H1 (cell line): ENCODE results near the gene HSF5. TPM values are rescaled to one million over a fixed set of nuclear protein-coding genes. Genes with fewer than 3 reads are reported as not detected.

Experiments used
- CTCF ChIA-PET: fragments of 300-600 bp; sonication (Branson Sonifier 250); formaldehyde crosslinking; loops from one replicate; lab custom pipeline; 2021; ENCODE audit not compliant: partially characterized antibody; lab: Charles Lee
- POLR2A ChIA-PET: fragments of 300-600 bp; sonication (Branson Sonifier 250); formaldehyde crosslinking; loops from one replicate; lab custom pipeline; 2021; ENCODE audit warnings: inconsistent platforms; ENCODE audit not compliant: partially characterized antibody; lab: Charles Lee
- DNase-seq, 2 experiments: peaks; one replicate each; pipeline versions ENCODE4 v3.0.0 to v3.0.0-alpha.2; 2010 to 2022; ENCODE audit warnings: low spot score in 2 of 2, low read depth in 1 of 2, mixed read lengths in 1 of 2
- FAIRE-seq: peaks from 2 replicates; lab custom pipeline; 2011; peaks lifted over from hg19 to GRCh38; lab: Jason Lieb, UNC
- H2AFZ ChIP-seq: 2 replicates; pipeline ENCODE4 v1.8.1; 2012; ENCODE audit warnings: low read length, inconsistent platforms
- H2AK5ac ChIP-seq: 2 replicates; pipeline ENCODE4 v1.6.1; 2013; ENCODE audit warnings: low read depth, low read length
- H2BK120ac ChIP-seq: replicated peaks from 2 replicates; pipeline ENCODE3; 2013; ENCODE audit warnings: low read depth, low read length, inconsistent platforms
- H2BK12ac ChIP-seq: 2 replicates; pipeline ENCODE4 v1.6.1; 2013; ENCODE audit warnings: low read depth, low read length
- H2BK15ac ChIP-seq: 2 replicates; pipeline ENCODE4 v1.6.1; 2013; ENCODE audit warnings: low read length
- H2BK20ac ChIP-seq: 2 replicates; pipeline ENCODE4 v1.6.1; 2013; ENCODE audit warnings: low read length
- H2BK5ac ChIP-seq: 2 replicates; pipeline ENCODE4 v1.6.1; 2013; ENCODE audit warnings: low read depth, low read length
- H3K14ac ChIP-seq: 2 replicates; pipeline ENCODE4 v1.6.1; 2013; ENCODE audit warnings: inconsistent platforms; ENCODE audit not compliant: insufficient read length
- H3K18ac ChIP-seq: 2 replicates; pipeline ENCODE4 v1.6.1; 2013; ENCODE audit warnings: low read length; ENCODE audit errors: extremely low read depth
- H3K23ac ChIP-seq: 2 replicates; pipeline ENCODE4 v1.6.1; 2013; ENCODE audit warnings: inconsistent platforms; ENCODE audit not compliant: insufficient read length
- H3K23me2 ChIP-seq: 2 replicates; pipeline ENCODE4 v1.6.1; 2013; ENCODE audit warnings: low read depth, low read length
- H3K27ac ChIP-seq: 2 replicates; pipeline ENCODE4 v1.6.1; 2011; ENCODE audit warnings: low read depth, low read length, inconsistent platforms
- H3K27me3 ChIP-seq, 4 experiments: replicated peaks in 1 of 4; 1 replicate in 1 of 4; 2 replicates in 3 of 4; pipeline versions ENCODE4 v1.6.1 to v1.8.1; 2011 to 2013; ENCODE audit warnings: low read length in 3 of 4, mild to moderate bottlenecking in 3 of 4, inconsistent platforms in 2 of 4, mixed read lengths in 2 of 4, moderate library complexity in 1 of 4; ENCODE audit not compliant: control insufficient read depth in 3 of 4, insufficient read depth in 3 of 4; ENCODE audit errors: extremely low read depth in 1 of 4
- H3K36me3 ChIP-seq, 4 experiments: 2 replicates each; pipeline versions ENCODE4 v1.6.1 to v1.8.1; 2011 to 2013; ENCODE audit warnings: mild to moderate bottlenecking in 4 of 4, low read length in 3 of 4, moderate library complexity in 2 of 4, control low read depth in 1 of 4, inconsistent platforms in 1 of 4; ENCODE audit not compliant: insufficient read depth in 4 of 4, control insufficient read depth in 2 of 4
- H3K4ac ChIP-seq: replicated peaks from 2 replicates; pipeline ENCODE3; 2013; ENCODE audit warnings: low read length, low read depth, mixed read lengths, inconsistent platforms; ENCODE audit not compliant: insufficient read length
- H3K4me1 ChIP-seq, 4 experiments: replicated peaks in 1 of 4; 1 replicate in 1 of 4; 2 replicates in 3 of 4; pipeline versions ENCODE4 v1.6.1 to v1.8.1; 2011 to 2013; ENCODE audit warnings: low read length in 3 of 4, inconsistent platforms in 2 of 4, mixed read lengths in 1 of 4; ENCODE audit not compliant: insufficient read depth in 4 of 4, control insufficient read depth in 3 of 4
- H3K4me2 ChIP-seq, 2 experiments: 2 replicates each; pipeline versions ENCODE4 v1.6.1 to v1.8.1; 2011 to 2013; ENCODE audit warnings: low read depth in 2 of 2, low read length in 2 of 2, control low read depth in 1 of 2, inconsistent platforms in 1 of 2, mild to moderate bottlenecking in 1 of 2; ENCODE audit not compliant: insufficient read depth in 1 of 2
- H3K4me3 ChIP-seq, 4 experiments: fragments of 200-600, 300-600 bp in 1 of 4; sonication (generic), shearing (Covaris generic), sonication (Bioruptor Twin) in 1 of 4; 2 replicates each; pipeline versions ENCODE4 v1.5.1 to v1.8.1; 2011 to 2016; ENCODE audit warnings: low read length in 4 of 4, low read depth in 3 of 4, control low read depth in 2 of 4, inconsistent platforms in 2 of 4, mild to moderate bottlenecking in 2 of 4, mixed read lengths in 1 of 4, moderate library complexity in 1 of 4; ENCODE audit not compliant: insufficient read depth in 2 of 4; ENCODE audit errors: extremely low read depth in 1 of 4
- H3K56ac ChIP-seq: replicated peaks from 2 replicates; pipeline ENCODE3; 2013; ENCODE audit warnings: low read depth, mild to moderate bottlenecking, mixed read lengths, low read length, inconsistent platforms; ENCODE audit not compliant: insufficient read length
- H3K79me1 ChIP-seq: 2 replicates; pipeline ENCODE4 v1.6.1; 2013; ENCODE audit warnings: low read depth, low read length, control low read depth
- H3K79me2 ChIP-seq, 2 experiments: 2 replicates each; pipeline versions ENCODE4 v1.6.1 to v1.8.1; 2012 to 2013; ENCODE audit warnings: low read length in 2 of 2, mild to moderate bottlenecking in 2 of 2, inconsistent platforms in 1 of 2; ENCODE audit not compliant: insufficient read depth in 2 of 2, control insufficient read depth in 1 of 2
- H3K9ac ChIP-seq, 4 experiments: replicated peaks in 1 of 4; 1 replicate in 1 of 4; 2 replicates in 3 of 4; pipeline versions ENCODE4 v1.6.1 to v1.8.1; 2011 to 2013; ENCODE audit warnings: low read depth in 3 of 4, low read length in 3 of 4, control low read depth in 2 of 4, mild to moderate bottlenecking in 2 of 4, moderate library complexity in 2 of 4, inconsistent platforms in 1 of 4; ENCODE audit errors: extremely low read depth in 1 of 4
- H3K9me3 ChIP-seq, 2 experiments: 2 replicates each; pipeline versions ENCODE4 v1.6.1 to v1.8.1; 2012 to 2013; ENCODE audit warnings: mild to moderate bottlenecking in 2 of 2, moderate library complexity in 2 of 2, control low read depth in 1 of 2, inconsistent platforms in 1 of 2, low read depth in 1 of 2, low read length in 1 of 2, mixed read lengths in 1 of 2; ENCODE audit not compliant: insufficient read depth in 2 of 2
- H4K20me1 ChIP-seq, 2 experiments: replicated peaks in 1 of 2; 2 replicates each; pipeline versions ENCODE3 to v1.8.1; 2011 to 2013; ENCODE audit warnings: inconsistent platforms in 2 of 2, low read length in 2 of 2, mild to moderate bottlenecking in 1 of 2; ENCODE audit not compliant: insufficient read depth in 2 of 2, control insufficient read depth in 1 of 2
- H4K5ac ChIP-seq: 2 replicates; pipeline ENCODE4 v1.6.1; 2013; ENCODE audit warnings: low read length, low read depth, mixed read lengths, inconsistent platforms; ENCODE audit not compliant: insufficient read length
- H4K8ac ChIP-seq: 2 replicates; pipeline ENCODE4 v1.8.0; 2013; ENCODE audit warnings: mild to moderate bottlenecking, moderate library complexity, low read length, inconsistent platforms; ENCODE audit not compliant: insufficient read depth; ENCODE audit errors: extremely low read depth
- H4K91ac ChIP-seq: replicated peaks from 2 replicates; pipeline ENCODE3; 2013; ENCODE audit warnings: low read length, mixed read lengths, inconsistent platforms; ENCODE audit not compliant: insufficient read length
- ASH2L ChIP-seq: fragments of 200-600, 300-600 bp; sonication (generic); IDR thresholded peaks from one replicate; pipeline ENCODE4 v1.7.1; 2017; ENCODE audit warnings: low read length
- ATF3 ChIP-seq: IDR thresholded peaks from 2 replicates; pipeline ENCODE4 v1.6.1; 2011; ENCODE audit warnings: low read depth, mild to moderate bottlenecking, low read length; ENCODE audit not compliant: insufficient read depth
- CBX5 ChIP-seq: fragments of 300-800, 300-1000 bp; sonication (generic); IDR thresholded peaks from 2 replicates; pipeline ENCODE4 v1.7.1; 2016; ENCODE audit warnings: antibody characterized with exemption, low read length, low read depth
- EP300 ChIP-seq, 2 experiments: IDR thresholded peaks; 1 replicate in 1 of 2; 2 replicates in 1 of 2; pipeline ENCODE4 v1.6.1; 2011 to 2012; ENCODE audit warnings: low read depth in 2 of 2, low read length in 2 of 2, mild to moderate bottlenecking in 2 of 2, borderline replicate concordance in 1 of 2, inconsistent platforms in 1 of 2, moderate library complexity in 1 of 2
- MAFK ChIP-seq: IDR thresholded peaks from 2 replicates; pipeline ENCODE4 v1.6.1; 2012; ENCODE audit warnings: low read depth, mild to moderate bottlenecking, improper control_type of control experiment, low read length
- NANOG ChIP-seq: IDR thresholded peaks from 2 replicates; pipeline ENCODE4 v1.6.1; 2011; ENCODE audit warnings: low read length, low read depth, mild to moderate bottlenecking, inconsistent platforms; ENCODE audit not compliant: insufficient read depth, poor library complexity, severe bottlenecking
- PHF8 ChIP-seq: fragments of 200-600 bp; sonication (generic); conservative IDR thresholded peaks from 2 replicates; pipeline ENCODE4 v1.7.1; 2012; ENCODE audit warnings: low read depth, mild to moderate bottlenecking, inconsistent platforms, low read length, moderate library complexity
- POLR2A ChIP-seq, 2 experiments: IDR thresholded peaks; 1 replicate in 1 of 2; 2 replicates in 1 of 2; pipeline ENCODE4 v1.6.1; 2011; ENCODE audit warnings: low read depth in 2 of 2, low read length in 2 of 2, mild to moderate bottlenecking in 2 of 2; ENCODE audit errors: control extremely low read depth in 1 of 2
- SAP30 ChIP-seq: fragments of 300-600 bp; sonication (generic); IDR thresholded peaks from 2 replicates; pipeline ENCODE4 v1.7.1; 2012; ENCODE audit warnings: low read length, moderate library complexity, mild to moderate bottlenecking, inconsistent platforms; ENCODE audit not compliant: insufficient read depth, insufficient replicate concordance
- SP1 ChIP-seq: IDR thresholded peaks from 2 replicates; pipeline ENCODE4 v1.6.1; 2011; ENCODE audit warnings: low read depth, low read length
- SP2 ChIP-seq: IDR thresholded peaks from 2 replicates; pipeline ENCODE4 v1.6.1; 2012; ENCODE audit warnings: mild to moderate bottlenecking, low read length, inconsistent platforms
- SRF ChIP-seq: IDR thresholded peaks from 2 replicates; pipeline ENCODE4 v1.6.1; 2011; ENCODE audit warnings: mild to moderate bottlenecking, low read depth, low read length, moderate library complexity
- ZNF274 ChIP-seq: IDR thresholded peaks from 2 replicates; pipeline ENCODE4 v1.7.0; 2012; ENCODE audit warnings: low read length, borderline replicate concordance; ENCODE audit errors: extremely low read depth
- WGBS, 2 experiments: shearing (Covaris generic) in 1 of 2; methylation state at CpG; one replicate each; pipeline versions ENCODE4 v1.1.6 to v1.1.7; 2013 to 2015; ENCODE audit warnings: low lambda C conversion rate in 2 of 2, mixed read lengths in 2 of 2, inconsistent platforms in 1 of 2, low coverage in 1 of 2, missing lambda C conversion rate in 1 of 2; ENCODE audit not compliant: insufficient replicate concordance in 2 of 2, insufficient coverage in 1 of 2, insufficient read length in 1 of 2; ENCODE audit errors: extremely low coverage in 1 of 2, missing lambda C conversion rate in 1 of 2; 5-methylcytosine and 5-hydroxymethylcytosine counted together
- polyA plus RNA-seq, 7 experiments: library from polyadenylated mRNA; depleted of rRNA in 3 of 7; stranded (reverse) in 5 of 7; unstranded in 2 of 7; fragments of >200 nt in 5 of 7; fragments of 200-250 nt in 2 of 7; gene quantifications; 1 replicate in 5 of 7; 2 replicates in 1 of 7; 4 replicates in 1 of 7; pipeline versions ENCODE4 v1.2.1 to v1.2.3, GENCODE V29; 2011 to 2013; ENCODE audit warnings: missing spikeins in 2 of 7, mixed read lengths in 2 of 7
- total RNA-seq: library from RNA; stranded (reverse); fragmentation: NEBNext Ultra II Directional; extraction: Animal tissue kit (Norgen Biotek cat#: 25700); gene quantifications from 2 replicates; pipeline ENCODE4 v1.2.1, GENCODE V29; 2021

The HSF5 gene
- total and polyA plus RNA-seq, 2 of the 8 experiments (the other 6 are each of a cell fraction or from before 2014, with no cell fraction given), result not detected

DNA sequence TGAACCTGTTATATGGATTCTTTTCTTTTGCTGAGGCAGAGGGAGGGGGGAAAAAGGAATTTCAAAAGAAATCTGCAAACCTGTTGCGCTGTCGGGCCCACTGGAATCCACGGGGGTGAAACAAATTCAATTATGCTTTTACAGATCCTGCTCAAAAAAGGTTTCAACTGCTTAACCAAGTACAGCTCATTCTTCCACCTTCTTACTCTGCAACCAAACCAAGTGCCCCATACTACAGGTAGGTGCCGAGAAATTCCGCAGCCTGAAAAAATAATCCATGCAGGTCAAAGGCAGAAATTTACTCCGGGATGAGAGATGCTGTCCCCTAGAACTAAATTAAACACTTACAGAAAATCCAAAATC lies 71.3 kb downstream of the HSF5 start:
- DNase-seq (no peak), FAIRE-seq (no peak)
- Histone ChIP-seq H3K79me1 (no peaks in the 10 kb centered on the region), H3K4me1 (no peaks in the 10 kb centered on the region; a peak in 1 of 7 replicates), H3K18ac (no peak overlapping the region; the same call in 1 of the 2 replicates), H3K79me2 (no peaks in the 10 kb centered on the region), H3K27me3 (no peaks in the 10 kb centered on the region), H2BK5ac (no peak overlapping the region), H4K91ac (no peak overlapping the region), H3K4ac (no peak overlapping the region), H3K14ac (no peak overlapping the region), H3K9ac (peak overlapping the region; percentile 2 to 17 (median 12); a peak in 4 of 7 replicates), H3K27ac (peak overlapping the region; percentile 31; the same call in 1 of the 2 replicates), H4K20me1 (no peaks in the 10 kb centered on the region), H3K23me2 (no peaks in the 10 kb centered on the region; the same call in 1 of the 2 replicates), H2BK12ac (no peak overlapping the region), H2BK15ac (no peak overlapping the region), H3K23ac (no peak overlapping the region), H3K4me3 (peak overlapping the region; percentile 42 to 70 (median 46)), H2BK20ac (no peak overlapping the region), H3K4me2 (peak overlapping the region; percentile 64 to 74), H3K36me3 (no peaks in the 10 kb centered on the region), H4K5ac (no peak overlapping the region), H3K56ac (no peak overlapping the region), H2AFZ (peak overlapping the region; percentile 89; the same call in 1 of the 2 replicates), H2BK120ac (peak overlapping the region; percentile 16), H2AK5ac (no peak overlapping the region), H3K9me3 (no peaks in the 10 kb centered on the region), H4K8ac (no peak overlapping the region)
- CTCF ChIA-PET, result interaction anchor here (0.6 to 3.4 kb wide), 31 partner anchors 10 to 677 kb away, joined by 3 to 22 read pairs (median 6); partner anchors contain the start of genes MPO and SUPT4H1
- whole genome bisulfite sequencing, 2 experiments, result 15% methylated on average over 6 of the region's 6 CpGs; no CpG with 5 or more reads in 1 of the 2 experiments
- POLR2A ChIA-PET, result interaction anchor here (0.8 to 2.5 kb wide), 7 partner anchors 8 to 132 kb away, joined by 3 to 14 read pairs (median 4); partner anchors contain the start of gene SUPT4H1
- TF ChIP-seq ATF3, result no peak
- no peak for TF ChIP-seq CBX5
- no peak for TF ChIP-seq ASH2L
- no peak for TF ChIP-seq SAP30
- no peak for TF ChIP-seq PHF8
- no peak for TF ChIP-seq EP300 (IDR thresholded peaks at IDR 0.05; ENCODE audit: borderline replicate concordance in 1 of 2, low read depth in 2 of 2, low read length in 2 of 2)
- TF ChIP-seq SP2, result no peak
- TF ChIP-seq ZNF274, result no peak
- no peak for TF ChIP-seq SP1
- TF ChIP-seq SRF, result no peak
- TF ChIP-seq NANOG, result no peak
- no peak for TF ChIP-seq POLR2A (IDR thresholded peaks at IDR 0.05; ENCODE audit: control extremely low read depth in 1 of 2, low read depth in 2 of 2, low read length in 2 of 2)
- no peak for TF ChIP-seq MAFK
